Activated T-cell treated with anti-CD3 and anti-CD28 coated beads for 24 hours (primary cell): ENCODE data around the gene STIM2.
"Not testable (repeated sequence)": the region's sequence is repeated elsewhere in the genome, so short reads cannot be mapped to it uniquely, and the experiment has no call there.

Experiments
- DNase-seq: peaks from one replicate; pipeline ENCODE4 v3.0.0-alpha.2; 2020; ENCODE audit warnings: low read depth

Gene STIM2

DNA sequence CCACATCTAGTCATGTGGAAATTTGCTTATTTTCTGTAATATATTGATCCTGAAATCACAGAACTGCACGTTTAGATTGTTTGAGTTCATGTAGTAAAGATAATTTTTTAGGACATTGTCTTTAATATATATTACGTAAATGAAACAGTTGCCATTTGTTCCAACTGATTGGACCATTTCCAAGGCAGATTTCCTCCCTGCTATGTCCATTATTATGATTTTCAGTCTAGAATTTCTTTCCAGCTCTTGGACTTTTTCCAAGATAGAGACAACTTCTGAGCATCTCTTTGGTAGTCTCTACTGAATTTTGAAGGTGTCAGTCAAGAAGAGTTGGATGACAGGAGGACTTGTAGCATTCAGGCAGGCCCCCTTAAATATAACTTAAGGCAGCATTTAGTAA lies 94.6 kb downstream of the STIM2 start:
- DNase-seq, result no peak

DNA sequence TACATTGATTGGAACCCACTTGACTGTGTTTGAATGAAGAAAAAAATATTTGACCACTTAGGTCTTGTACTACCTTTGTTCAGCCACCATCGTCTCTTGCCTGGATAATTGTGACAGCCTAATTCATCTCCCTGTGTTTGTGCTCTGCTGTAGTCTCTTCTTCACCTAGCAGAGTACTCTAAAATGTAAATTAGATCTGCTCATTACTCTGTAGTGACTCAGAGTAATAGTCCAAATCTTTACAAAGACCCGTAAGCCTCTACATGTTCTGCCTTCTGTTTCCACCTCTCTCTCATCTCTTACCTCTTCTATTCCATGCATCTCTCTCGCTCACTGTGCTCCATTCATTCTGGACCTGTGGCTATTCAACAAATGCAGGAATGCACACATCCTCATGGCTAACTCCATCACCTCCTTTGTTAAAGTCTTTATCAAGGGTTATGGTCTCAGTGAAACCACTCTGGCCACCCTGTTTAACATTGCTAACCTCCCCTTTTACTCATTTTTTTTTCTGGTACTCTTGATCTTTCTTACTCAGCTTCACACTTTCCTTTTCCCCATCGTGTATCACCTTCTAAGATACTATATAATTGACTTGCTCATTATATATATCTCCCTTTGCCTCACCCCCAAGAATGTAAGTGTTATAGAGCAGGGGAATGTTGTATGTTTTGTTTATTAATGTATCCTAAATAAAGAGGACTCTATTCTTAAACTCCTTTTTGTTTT lies 98.4 kb downstream of the STIM2 start:
- DNase-seq, result no peak

DNA sequence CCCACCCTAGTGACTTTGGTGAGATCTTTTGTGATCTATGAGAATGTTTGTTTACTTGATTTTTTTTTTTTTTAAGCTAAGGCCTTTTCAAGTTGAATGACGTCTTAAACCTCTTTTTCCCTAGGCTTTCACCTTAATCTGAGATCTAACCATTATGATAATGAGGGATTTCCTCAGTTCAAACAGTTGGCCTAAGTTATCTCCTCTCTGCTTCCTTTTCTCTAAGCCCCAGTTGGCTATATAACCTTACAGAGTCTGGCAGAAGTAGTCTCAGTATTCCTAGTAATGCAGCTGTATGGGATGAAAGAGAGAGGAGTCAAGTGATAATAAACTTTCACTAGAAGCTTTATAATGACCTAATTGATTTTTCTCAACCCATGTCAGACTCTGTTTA lies 99.0 kb downstream of the STIM2 start:
- no peak for DNase-seq

DNA sequence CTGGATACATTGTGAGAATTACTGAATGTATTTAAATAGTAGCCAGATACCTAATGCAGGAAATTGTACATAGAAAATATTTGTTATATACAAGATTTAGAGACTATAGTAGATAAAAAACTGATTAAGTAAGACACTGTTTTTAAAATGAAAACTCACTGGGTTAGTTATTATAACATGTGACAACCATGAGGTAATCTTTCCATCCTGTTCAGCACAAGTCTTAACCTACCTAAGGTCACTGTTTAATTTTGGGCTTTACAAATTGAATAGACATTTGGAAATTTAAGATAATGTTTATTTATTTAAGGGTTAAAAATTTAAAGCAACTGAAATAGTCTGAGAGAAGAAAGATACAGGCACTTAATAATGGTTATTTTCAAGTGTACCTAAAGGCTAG lies 102.1 kb downstream of the STIM2 start:
- DNase-seq, result no peak

DNA sequence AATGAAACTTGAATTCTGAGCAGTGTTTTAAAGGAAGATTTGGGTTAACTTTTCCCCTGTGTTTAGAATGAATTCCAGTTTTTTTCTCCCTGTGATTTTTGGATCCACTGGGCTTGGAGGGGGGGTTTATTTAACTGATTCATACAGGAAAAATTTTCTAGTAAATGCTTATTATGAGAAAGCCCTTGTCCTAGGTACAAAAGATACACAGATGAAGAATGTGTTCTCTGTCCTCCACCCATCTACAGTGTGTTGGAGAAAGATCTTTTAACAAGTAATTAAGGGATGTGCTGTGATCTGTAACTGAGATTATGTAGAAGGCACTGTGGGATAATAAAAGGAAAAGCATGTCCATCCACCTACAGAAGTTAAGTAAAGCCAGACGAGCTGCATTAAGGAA lies 103.9 kb downstream of the STIM2 start:
- no peak for DNase-seq

DNA sequence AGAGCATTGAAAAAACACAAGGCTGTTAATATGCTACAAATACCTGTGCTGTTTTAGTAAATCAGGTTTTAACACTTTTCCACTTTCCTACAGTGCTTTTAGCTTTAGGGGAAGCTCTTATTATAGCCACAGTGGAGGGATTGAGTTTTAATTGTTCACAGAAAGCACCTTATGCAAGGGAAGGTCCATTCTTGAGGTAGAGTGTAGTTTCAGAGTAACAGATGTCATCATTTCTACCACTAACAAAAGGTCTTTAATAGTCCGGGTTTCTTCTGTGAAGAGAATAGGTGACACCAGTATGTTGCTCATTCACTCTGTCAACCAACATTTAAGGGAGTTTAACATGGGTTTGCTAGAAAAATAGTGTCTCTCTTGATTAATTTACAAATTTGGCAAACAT lies 104.4 kb downstream of the STIM2 start:
- DNase-seq, result no peak

DNA sequence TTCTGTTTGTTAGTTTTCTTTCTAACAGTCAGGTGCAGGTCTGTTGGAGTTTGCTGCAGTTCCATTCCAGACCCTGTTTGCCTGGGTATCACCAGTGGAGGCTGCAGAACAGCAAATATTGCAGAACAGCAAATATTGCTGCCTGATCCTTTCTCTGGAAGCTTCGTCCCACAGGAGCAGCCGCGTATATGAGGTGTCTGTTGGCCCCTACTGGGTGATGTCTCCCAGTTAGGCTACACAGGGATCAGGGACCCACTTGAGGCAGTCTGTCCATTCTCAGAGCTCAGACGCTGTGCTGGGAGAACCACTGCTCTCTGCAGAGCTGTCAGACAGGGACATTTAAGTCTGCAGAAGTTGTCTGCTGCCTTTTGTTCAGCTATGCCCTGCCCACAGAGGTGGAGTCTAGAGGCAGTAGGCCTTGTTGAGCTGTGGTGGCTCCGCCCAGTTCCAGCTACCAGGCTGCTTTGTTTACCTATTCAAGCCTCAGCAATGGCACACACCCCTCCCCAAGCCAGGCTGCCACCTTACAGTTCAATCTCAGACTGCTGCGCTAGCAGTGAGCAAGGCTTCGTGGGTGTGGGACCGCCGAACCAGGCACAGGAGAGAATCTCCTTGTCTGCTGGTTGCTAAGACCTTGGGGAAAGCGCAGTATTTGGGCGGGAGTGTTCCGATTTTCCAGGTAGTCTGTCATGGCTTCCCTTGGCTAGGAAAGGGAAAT lies 115.0 kb downstream of the STIM2 start:
- DNase-seq, result not testable (repeated sequence)

DNA sequence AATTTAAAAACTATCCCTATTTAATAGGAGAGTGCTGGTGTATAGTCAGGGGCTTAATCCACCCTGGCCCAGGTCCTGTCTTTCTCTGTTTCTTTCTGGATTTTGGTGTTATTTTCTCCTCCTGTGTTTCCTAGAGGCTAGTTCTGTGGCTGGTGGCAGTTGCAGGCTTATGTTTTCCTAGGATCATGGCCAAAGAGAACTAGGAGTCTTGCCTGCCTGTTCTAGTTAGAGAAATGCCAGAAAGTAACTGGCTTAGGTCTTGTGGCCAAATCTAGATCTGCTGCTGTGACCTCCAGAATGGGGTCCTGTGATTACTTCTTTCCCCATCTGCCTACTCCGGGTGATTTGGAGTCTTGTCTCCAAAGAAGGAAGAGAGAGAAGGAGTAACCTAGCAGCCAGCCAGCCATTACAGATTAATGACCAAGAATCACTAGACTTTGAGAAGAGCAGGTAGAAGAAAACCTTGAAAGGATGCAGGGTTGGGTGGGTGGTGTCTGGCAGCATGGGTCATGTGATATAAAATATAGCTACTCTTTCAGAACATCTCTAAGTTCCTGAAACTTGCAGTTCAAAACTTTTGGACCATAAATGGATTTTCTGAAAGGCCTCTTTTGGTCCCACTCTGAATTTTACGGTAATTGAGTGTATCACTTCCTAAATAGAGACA lies 117.9 kb downstream of the STIM2 start:
- DNase-seq, result no peak

DNA sequence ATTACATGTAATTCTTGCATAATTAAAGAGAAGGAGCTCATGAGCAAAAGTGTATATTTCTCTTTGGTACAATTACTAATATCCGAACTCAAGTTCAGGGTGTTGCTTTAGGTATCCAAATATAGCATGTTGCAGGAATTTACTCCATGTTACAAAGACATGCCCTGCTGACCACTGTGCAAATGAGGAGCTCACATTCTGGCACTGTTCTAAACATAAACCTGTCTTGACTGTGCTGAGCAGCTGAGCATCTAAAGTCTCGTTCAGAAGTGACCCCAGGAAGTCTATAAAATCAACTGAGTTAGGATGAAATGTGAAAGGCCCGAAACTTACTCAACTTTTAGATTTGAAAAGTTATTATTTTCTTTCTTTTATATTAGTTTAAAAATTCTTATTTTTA lies 124.3 kb downstream of the STIM2 start:
- DNase-seq, result no peak

DNA sequence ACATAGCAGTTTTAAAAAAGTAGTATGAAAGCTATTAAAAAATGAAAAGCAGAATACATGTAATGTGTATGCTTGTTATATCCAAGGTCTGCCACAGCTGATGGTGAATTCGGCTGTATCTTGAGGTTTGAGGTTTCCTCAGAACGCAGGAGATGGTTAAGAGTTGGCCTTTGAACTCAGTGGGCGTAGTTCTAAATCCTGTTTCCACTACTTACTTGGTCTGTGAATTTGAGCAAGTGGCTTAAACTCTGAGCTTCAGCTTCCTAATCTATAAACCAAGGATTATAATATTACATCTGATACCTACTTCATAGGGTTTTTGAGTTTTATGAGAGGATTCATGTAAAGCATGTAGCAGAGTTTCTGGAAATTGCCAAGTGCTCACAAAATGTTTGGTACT lies 125.2 kb downstream of the STIM2 start:
- peak; percentile 7 for DNase-seq

DNA sequence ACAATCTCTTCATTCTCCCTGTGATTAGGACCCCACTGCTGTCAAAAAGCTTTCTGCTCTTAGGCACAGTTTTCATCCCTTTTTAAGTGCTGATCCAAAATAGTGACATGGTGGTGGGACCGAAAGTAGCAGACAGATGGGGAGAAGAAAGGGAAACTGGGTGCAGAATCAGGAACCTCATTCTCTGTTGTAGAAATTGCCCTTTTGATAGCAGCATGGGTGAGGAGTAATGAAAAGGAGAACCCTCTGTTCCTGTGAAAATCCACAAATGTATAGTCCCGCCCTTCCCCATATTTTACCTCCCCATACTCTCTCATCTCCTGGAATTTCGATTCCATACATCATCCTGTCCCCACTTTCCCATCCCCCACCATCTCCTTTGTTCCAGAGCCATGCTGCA lies 126.5 kb downstream of the STIM2 start:
- DNase-seq, result no peak

DNA sequence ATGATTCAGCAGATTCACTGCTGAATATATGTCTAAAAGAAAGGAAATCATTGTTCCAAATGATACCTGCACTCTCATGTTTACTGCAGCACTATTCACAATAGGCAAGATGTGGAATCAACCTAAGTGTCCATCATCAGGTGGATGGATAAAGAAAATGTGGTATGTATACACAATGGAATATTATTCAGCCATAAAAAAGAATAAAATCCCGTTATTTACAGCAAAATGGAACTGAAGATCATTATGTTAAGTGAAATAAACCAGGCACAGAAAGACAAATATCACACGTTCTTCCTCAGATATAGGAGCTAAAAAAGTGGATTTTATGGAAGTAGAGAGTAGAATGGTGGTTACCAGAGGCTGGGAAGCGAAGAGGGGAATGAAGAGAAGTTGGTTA lies 130.4 kb downstream of the STIM2 start:
- no peak for DNase-seq

DNA sequence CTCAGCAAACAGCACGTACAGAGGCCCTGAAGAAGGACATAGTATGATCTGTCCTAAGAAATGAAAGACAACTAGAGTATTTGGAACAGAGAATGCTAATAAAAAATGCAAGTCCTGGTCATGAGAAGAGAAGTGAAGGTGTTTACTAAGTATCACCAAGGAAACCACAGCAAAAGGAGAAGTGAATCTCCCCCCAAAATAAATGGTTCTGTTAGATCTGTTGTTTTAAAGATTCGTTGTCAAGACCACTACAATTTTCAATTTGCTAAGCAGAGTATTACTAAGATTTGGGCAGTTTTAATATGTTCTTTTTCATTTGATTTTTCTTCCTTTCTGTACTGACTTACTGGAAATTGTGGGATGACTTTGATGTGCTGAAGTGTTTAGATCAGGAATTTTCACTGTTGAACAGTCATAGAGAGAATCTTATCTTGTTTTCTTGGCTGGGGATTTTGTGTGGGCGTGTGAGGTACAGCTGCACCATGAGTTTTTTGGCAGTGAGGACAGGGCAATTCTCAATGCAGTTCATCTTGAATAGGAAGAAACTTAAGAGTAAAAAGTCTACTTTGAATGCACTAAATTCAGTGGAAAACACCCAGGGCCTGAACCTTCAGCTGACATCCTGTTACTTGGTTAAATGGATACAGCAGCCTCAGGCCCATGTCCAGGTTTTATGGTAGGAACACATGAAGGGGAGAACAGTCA lies 132.2 kb downstream of the STIM2 start:
- peak; percentile 21 for DNase-seq

DNA sequence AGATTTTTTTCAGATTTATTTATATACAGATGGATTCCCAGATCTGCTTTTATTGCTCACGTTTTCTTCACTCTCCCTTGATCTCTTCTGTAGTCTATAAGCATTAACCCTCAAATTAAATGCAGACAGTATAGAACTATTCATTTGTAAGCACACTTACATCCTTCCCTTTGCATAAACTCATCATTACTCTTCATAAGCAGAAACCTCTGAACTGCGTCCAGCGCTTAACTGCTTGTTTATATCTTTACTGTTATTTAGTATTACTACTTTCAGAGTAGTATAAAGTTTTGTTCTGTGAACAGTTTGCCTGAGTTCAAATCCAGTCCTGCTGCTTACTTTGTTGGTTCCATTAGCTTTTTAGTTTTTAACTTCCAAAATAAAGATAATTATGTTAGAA lies 132.9 kb downstream of the STIM2 start:
- DNase-seq, result no peak

DNA sequence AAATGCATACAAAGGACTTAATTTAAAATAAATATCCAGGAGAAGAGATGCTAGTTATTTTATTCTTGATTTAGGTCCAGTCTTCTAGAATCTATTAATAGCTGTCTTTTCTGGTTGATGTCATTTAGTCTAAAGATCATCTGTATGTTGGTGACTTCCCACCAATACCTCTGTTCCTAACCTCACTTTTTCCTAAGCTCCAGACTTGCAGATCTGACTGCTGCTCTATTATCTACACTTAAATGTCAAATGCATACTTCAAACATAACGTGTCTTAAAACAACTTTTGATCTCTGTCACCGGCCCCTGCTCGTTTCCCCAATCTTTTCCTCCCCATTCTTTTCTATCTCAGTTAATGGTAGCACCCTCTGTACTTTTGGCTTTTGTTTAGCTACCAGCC lies 133.3 kb downstream of the STIM2 start:
- DNase-seq, result no peak

DNA sequence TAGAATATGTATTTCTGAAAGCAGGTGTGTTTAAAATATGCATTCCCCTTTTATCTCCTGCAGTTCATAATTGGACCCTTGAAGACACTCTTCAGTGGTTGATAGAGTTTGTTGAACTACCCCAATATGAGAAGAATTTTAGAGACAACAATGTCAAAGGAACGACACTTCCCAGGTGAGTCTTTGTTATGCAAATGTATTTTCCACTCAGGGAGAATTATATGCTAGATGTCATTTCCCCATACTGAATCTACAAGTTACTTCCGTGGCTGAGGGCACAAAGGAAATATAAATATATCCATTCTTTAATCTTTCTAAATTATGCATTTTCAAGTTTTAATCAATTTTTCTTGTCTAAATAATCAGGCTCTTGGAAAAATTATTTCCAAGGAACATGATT lies 134.7 kb downstream of the STIM2 start:
- no peak for DNase-seq

DNA sequence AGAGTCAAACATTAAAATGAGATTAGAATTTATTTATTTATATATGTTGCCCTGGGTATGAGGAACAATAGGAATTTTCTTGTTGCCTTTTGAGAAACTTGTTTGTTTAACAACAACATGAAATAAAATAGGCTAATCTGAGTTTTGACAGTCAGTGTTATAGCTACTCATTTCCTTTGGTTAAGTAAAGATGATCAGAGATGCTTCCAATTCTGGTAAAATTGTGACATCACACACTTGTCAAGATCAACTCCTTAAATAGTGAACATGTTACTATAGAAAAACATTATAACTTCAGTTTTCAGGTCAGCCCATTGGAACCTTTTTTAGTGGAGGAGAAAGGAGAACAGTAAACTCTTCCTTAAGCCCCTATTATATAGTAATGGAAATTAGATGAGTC lies 136.1 kb downstream of the STIM2 start:
- DNase-seq, result no peak

DNA sequence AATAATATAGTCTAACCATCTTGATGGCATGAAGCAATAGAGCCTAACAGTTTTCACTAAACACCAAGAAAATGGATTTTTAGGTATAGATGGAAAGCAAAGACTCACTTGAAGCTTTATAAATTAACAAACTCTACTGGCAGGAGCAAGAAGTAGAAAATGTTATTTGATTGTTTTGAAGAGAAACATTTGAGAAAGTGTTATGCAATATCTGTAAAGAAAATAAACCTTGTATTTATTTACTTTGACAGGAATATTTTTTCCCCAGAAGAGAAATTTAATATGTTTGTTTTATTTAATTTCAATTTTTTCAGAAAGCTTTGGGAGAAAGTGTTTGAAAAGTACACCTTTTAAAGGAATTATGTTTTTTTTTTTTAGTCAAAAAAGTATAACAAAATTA lies 139.0 kb downstream of the STIM2 start:
- DNase-seq, result no peak

DNA sequence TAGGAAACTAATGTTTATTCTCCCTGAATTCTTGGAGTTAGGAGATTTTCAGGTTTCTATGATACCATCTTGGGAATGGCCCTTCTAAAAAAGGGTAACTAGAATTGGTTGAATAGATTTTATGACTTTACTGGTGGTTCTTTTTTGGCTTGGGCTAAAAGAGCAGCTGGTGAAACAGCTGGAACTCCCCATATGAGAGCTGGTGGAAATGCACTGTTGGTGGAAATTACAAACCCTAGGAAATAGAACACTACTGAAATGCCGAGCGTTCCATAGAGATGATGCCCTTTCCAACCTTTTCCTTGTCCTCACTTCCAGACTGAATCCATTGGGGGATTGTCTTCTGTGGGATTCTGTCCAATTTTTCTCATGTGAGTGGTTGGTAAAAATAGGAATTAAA lies 139.5 kb downstream of the STIM2 start:
- no peak for DNase-seq

DNA sequence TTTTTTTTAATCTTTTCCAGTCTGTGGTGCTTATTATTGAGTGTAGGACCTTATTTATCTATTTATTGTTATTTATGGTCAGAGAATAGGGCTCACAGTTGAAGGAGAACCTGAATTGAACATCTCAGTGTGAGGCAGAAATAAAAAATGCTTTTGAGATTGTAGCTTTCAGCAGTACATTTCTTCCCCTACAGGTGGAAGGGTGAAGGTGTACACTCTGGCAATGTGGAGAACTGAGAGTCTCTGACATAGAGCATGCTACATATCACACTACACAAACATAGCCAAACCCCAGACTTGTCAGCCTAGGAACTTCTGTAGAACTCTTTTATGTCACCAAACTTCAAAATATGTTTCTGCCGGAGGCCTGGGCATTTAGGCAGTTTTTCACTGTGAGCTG lies 140.2 kb downstream of the STIM2 start:
- no peak for DNase-seq

DNA sequence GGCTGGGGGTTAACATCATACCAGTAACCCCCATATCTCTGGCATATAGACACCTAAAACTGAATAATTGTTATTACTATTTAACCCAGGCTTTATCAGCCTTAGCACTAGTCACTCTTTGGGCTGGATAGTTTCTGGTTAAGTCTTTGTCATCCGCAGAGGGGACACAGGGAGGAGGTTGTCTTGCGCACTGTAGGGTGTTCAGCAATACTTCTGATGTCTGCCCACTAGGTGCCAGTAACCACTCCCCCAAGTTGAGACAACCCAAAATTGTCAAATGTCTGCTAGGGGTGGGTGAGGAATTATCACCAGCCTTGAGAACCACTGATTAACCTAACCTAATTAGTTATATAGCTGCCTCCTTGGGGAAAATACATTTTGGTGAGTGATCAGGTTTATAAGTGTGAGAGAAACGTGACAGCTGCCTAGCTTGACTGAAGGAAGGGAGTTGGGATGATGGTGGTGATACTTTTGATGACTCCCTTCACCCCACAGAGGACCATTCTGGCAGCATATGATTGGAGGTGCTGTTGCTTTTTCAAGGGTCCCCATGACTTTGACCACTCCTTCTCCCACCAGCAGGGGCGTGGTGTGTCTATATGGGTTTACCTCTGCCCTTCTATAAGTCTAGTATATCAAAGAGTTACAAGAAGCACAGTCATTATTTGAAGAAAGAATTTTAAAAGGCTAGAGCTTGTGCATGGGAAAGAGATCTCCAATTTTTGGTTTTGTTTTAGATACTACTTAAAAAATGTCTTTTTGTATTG lies 140.9 kb downstream of the STIM2 start:
- DNase-seq, result no peak

DNA sequence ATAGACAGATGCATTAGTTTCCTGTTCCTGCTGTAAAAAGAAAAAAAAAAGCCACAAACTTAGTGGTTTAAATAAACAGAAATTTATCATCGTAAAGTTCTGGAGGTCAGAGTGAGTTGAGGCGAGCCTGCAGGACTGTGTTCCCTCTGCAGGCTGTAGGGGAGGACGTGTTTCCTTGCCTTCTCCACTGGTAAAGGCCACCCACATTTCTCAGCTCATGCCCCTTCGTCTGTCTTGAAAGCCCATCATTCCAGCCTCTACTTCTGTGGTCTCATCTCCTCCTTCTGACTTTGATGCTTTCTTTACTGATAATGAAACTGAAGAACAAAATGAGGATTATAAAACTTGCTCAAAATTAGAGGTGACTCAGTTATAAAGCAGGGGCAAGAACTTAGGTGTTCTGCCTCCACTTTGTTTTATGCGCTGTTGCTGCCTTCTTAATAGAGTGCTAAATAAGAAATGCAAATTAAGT lies 143.0 kb downstream of the STIM2 start:
- DNase-seq, result peak; percentile 27
